Duodenal mucosa (tissue), 2 donors: ENCODE measurements around the gene KCNMA1.

Source experiments
- H3K27ac ChIP-seq: one replicate; pipeline ENCODE4 v1.7.0; 2013; ENCODE audit warnings: low read depth, low read length
- H3K27me3 ChIP-seq, 2 donors: one replicate each; pipeline ENCODE4 v1.7.0; 2013; ENCODE audit warnings: low read length in 2 of 2, control low read depth in 1 of 2; ENCODE audit not compliant: insufficient read depth in 2 of 2, control insufficient read depth in 1 of 2
- H3K36me3 ChIP-seq, 2 donors: one replicate each; pipeline ENCODE4 v1.7.0; 2013; ENCODE audit warnings: low read length in 2 of 2, control low read depth in 1 of 2; ENCODE audit not compliant: insufficient read depth in 2 of 2, control insufficient read depth in 1 of 2
- H3K4me1 ChIP-seq, 2 donors: one replicate each; pipeline ENCODE4 v1.7.0; 2013; ENCODE audit warnings: low read length in 2 of 2, control low read depth in 1 of 2; ENCODE audit not compliant: insufficient read depth in 2 of 2, control insufficient read depth in 1 of 2
- H3K4me3 ChIP-seq, 2 donors: one replicate each; pipeline ENCODE4 v1.7.0; 2013; ENCODE audit warnings: low read length in 2 of 2, low read depth in 1 of 2
- H3K9ac ChIP-seq, 2 donors: one replicate each; pipeline ENCODE4 v1.7.0; 2013; ENCODE audit warnings: low read length in 2 of 2, low read depth in 1 of 2
- H3K9me3 ChIP-seq, 2 donors: one replicate each; pipeline ENCODE4 v1.7.0; 2013; ENCODE audit warnings: low read length in 2 of 2, control low read depth in 1 of 2; ENCODE audit not compliant: control insufficient read depth in 1 of 2

KCNMA1 gene

GRCh38 chr10:77252380-77253146, 385.0 kb downstream of the KCNMA1 start:
- H3K27me3 ChIP-seq = no peaks in the 10 kb centered on the region
- no peak overlapping the region for H3K9ac ChIP-seq
- no peaks in the 10 kb centered on the region for H3K9me3 ChIP-seq
- H3K36me3 ChIP-seq = no peaks in the 10 kb centered on the region
- no peak overlapping the region for H3K4me3 ChIP-seq
- H3K27ac ChIP-seq = no peak overlapping the region
- peaks cover 0 to 22% of the 10 kb centered on the region in 2 donors for H3K4me1 ChIP-seq

- H3K9me3 ChIP-seq = no peaks in the 10 kb centered on the region
- no peaks in the 10 kb centered on the region for H3K27me3 ChIP-seq
- H3K4me1 ChIP-seq = peaks cover 0 to 27% of the 10 kb centered on the region in 2 donors
- no peak overlapping the region for H3K27ac ChIP-seq
- no peaks in the 10 kb centered on the region for H3K36me3 ChIP-seq
- no peak overlapping the region for H3K4me3 ChIP-seq
- no peak overlapping the region for H3K9ac ChIP-seq
Measured at GRCh38 chr10:77251297-77252013, 386.2 kb downstream of the KCNMA1 start.

GRCh38 chr10:77249901-77250459, 387.6 kb downstream of the KCNMA1 start:
- Histone ChIP-seq H3K27me3 (no peaks in the 10 kb centered on the region), H3K27ac (no peak overlapping the region), H3K4me3 (no peak overlapping the region), H3K4me1 (peaks cover 0 to 27% of the 10 kb centered on the region in 2 donors), H3K9me3 (no peaks in the 10 kb centered on the region), H3K36me3 (no peaks in the 10 kb centered on the region), H3K9ac (no peak overlapping the region)

GRCh38 chr10:77248104-77248790, 389.4 kb downstream of the KCNMA1 start:
- no peak overlapping the region for H3K27ac ChIP-seq
- no peaks in the 10 kb centered on the region for H3K9me3 ChIP-seq
- H3K4me1 ChIP-seq = peaks cover 0 to 25% of the 10 kb centered on the region in 2 donors
- no peaks in the 10 kb centered on the region for H3K36me3 ChIP-seq
- no peak overlapping the region for H3K9ac ChIP-seq
- no peak overlapping the region for H3K4me3 ChIP-seq
- no peaks in the 10 kb centered on the region for H3K27me3 ChIP-seq

GRCh38 chr10:77247031-77247990, 390.3 kb downstream of the KCNMA1 start:
- Histone ChIP-seq H3K4me3 (peak overlapping the region in 1 of 2 donors; percentile 16), H3K9me3 (no peaks in the 10 kb centered on the region), H3K36me3 (no peaks in the 10 kb centered on the region), H3K27ac (no peak overlapping the region), H3K9ac (no peak overlapping the region), H3K27me3 (peaks cover 0 to 3% of the 10 kb centered on the region in 2 donors), H3K4me1 (peaks cover 0 to 16% of the 10 kb centered on the region in 2 donors)

GRCh38 chr10:77245953-77246352, 391.7 kb downstream of the KCNMA1 start:
- H3K4me3 ChIP-seq = no peak overlapping the region
- H3K27me3 ChIP-seq = peaks cover 0 to 3% of the 10 kb centered on the region in 2 donors
- H3K27ac ChIP-seq = no peak overlapping the region
- no peaks in the 10 kb centered on the region for H3K36me3 ChIP-seq
- no peaks in the 10 kb centered on the region for H3K9me3 ChIP-seq
- no peak overlapping the region for H3K9ac ChIP-seq
- peaks cover 0 to 16% of the 10 kb centered on the region in 2 donors for H3K4me1 ChIP-seq

GRCh38 chr10:77244746-77245145, 392.9 kb downstream of the KCNMA1 start:
- Histone ChIP-seq H3K27ac (no peak overlapping the region), H3K9ac (no peak overlapping the region), H3K36me3 (no peaks in the 10 kb centered on the region), H3K9me3 (no peaks in the 10 kb centered on the region), H3K27me3 (peaks cover 0 to 3% of the 10 kb centered on the region in 2 donors), H3K4me1 (peaks cover 0 to 8% of the 10 kb centered on the region in 2 donors), H3K4me3 (no peak overlapping the region)

- Histone ChIP-seq H3K9me3 (no peaks in the 10 kb centered on the region), H3K4me1 (peaks cover 0 to 6% of the 10 kb centered on the region in 2 donors), H3K36me3 (no peaks in the 10 kb centered on the region), H3K27ac (no peak overlapping the region), H3K4me3 (no peak overlapping the region), H3K27me3 (peaks cover 0 to 3% of the 10 kb centered on the region in 2 donors), H3K9ac (no peak overlapping the region)
Measured at GRCh38 chr10:77244286-77244685, 393.3 kb downstream of the KCNMA1 start.

- no peak overlapping the region for H3K27ac ChIP-seq
- no peak overlapping the region for H3K4me3 ChIP-seq
- H3K4me1 ChIP-seq = no peaks in the 10 kb centered on the region
- no peaks in the 10 kb centered on the region for H3K36me3 ChIP-seq
- H3K9me3 ChIP-seq = no peaks in the 10 kb centered on the region
- peaks cover 0 to 3% of the 10 kb centered on the region in 2 donors for H3K27me3 ChIP-seq
- no peak overlapping the region for H3K9ac ChIP-seq
Measured at GRCh38 chr10:77241350-77241725, 396.3 kb downstream of the KCNMA1 start.
